ENCODE results near the gene ANGPTL8. TPM values are rescaled to one million over a fixed set of nuclear protein-coding genes. Genes with fewer than 3 reads are reported as not detected.

ANGPTL8 gene
- polyA plus RNA-seq, 2 donors, result 0.15 TPM; not detected in 1

DNA sequence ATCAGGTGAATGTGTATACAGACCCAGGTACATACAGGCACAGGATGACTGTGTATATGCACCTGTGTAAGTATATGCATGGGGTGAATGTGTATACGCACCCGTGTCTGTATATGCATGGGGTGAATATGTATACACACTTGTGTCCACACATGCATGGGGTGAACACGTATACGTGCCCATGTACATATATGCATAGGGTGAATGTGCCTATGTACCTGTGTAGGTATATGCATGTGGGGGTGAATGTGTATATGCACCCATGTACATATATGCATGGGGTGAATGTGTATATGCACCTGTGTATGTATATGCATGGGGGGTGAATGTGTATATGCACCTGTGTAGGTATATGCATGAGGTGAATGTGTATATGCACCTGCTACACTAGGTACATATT is 6.9 kb upstream of the ANGPTL8 start:
- WGBS, 2 donors, result 91 to 94% methylated on average over 4 of the region's 4 CpGs
- H3K27ac ChIP-seq (ENCODE audit: low read depth in 2 of 2, low read length in 1 of 2), result no peak overlapping the region
- no peak overlapping the region for H3K4me3 ChIP-seq (ENCODE audit: low read depth in 1 of 2, low read length in 2 of 2)
- H3K9me3 ChIP-seq (ENCODE audit: control insufficient read depth in 2 of 2, insufficient read depth in 1 of 2, low read depth in 1 of 2, low read length in 1 of 2), result no peaks in the 10 kb centered on the region
- peaks cover 19 to 39% of the 10 kb centered on the region in 2 donors for H3K36me3 ChIP-seq (ENCODE audit: control insufficient read depth in 2 of 2, insufficient read depth in 2 of 2, low read length in 1 of 2)
- no peaks in the 10 kb centered on the region for H3K27me3 ChIP-seq (ENCODE audit: control insufficient read depth in 1 of 2, insufficient read depth in 2 of 2, low read length in 2 of 2)
- H3K4me1 ChIP-seq (ENCODE audit: control insufficient read depth in 2 of 2, insufficient read depth in 2 of 2, low read length in 1 of 2), result no peaks in the 10 kb centered on the region

- peaks cover 19 to 40% of the 10 kb centered on the region in 2 donors for H3K36me3 ChIP-seq (ENCODE audit: control insufficient read depth in 2 of 2, insufficient read depth in 2 of 2, low read length in 1 of 2)
- 86 to 90% methylated on average over 15 of the region's 15 CpGs for WGBS, 2 donors
- H3K9me3 ChIP-seq (ENCODE audit: control insufficient read depth in 2 of 2, insufficient read depth in 1 of 2, low read depth in 1 of 2, low read length in 1 of 2), result no peaks in the 10 kb centered on the region
- H3K27ac ChIP-seq (ENCODE audit: low read depth in 2 of 2, low read length in 1 of 2), result no peak overlapping the region
- H3K4me3 ChIP-seq (ENCODE audit: low read depth in 1 of 2, low read length in 2 of 2), result no peak overlapping the region
- H3K27me3 ChIP-seq (ENCODE audit: control insufficient read depth in 1 of 2, insufficient read depth in 2 of 2, low read length in 2 of 2), result no peaks in the 10 kb centered on the region
- no peaks in the 10 kb centered on the region for H3K4me1 ChIP-seq (ENCODE audit: control insufficient read depth in 2 of 2, insufficient read depth in 2 of 2, low read length in 1 of 2)
Observed at GRCh38 chr19:11233073-11233472, 6.3 kb upstream of the ANGPTL8 start.

- WGBS, 2 donors, result 86 to 88% methylated on average over 5 of the region's 5 CpGs
- no peaks in the 10 kb centered on the region for H3K4me1 ChIP-seq (ENCODE audit: control insufficient read depth in 2 of 2, insufficient read depth in 2 of 2, low read length in 1 of 2)
- no peak overlapping the region for H3K4me3 ChIP-seq (ENCODE audit: low read depth in 1 of 2, low read length in 2 of 2)
- peaks cover 21 to 40% of the 10 kb centered on the region in 2 donors for H3K36me3 ChIP-seq (ENCODE audit: control insufficient read depth in 2 of 2, insufficient read depth in 2 of 2, low read length in 1 of 2)
- H3K9me3 ChIP-seq (ENCODE audit: control insufficient read depth in 2 of 2, insufficient read depth in 1 of 2, low read depth in 1 of 2, low read length in 1 of 2), result peaks cover 0 to 4% of the 10 kb centered on the region in 2 donors
- H3K27me3 ChIP-seq (ENCODE audit: control insufficient read depth in 1 of 2, insufficient read depth in 2 of 2, low read length in 2 of 2), result no peaks in the 10 kb centered on the region
- H3K27ac ChIP-seq (ENCODE audit: low read depth in 2 of 2, low read length in 1 of 2), result no peak overlapping the region
Observed at GRCh38 chr19:11234486-11235075, 4.8 kb upstream of the ANGPTL8 start.

DNA sequence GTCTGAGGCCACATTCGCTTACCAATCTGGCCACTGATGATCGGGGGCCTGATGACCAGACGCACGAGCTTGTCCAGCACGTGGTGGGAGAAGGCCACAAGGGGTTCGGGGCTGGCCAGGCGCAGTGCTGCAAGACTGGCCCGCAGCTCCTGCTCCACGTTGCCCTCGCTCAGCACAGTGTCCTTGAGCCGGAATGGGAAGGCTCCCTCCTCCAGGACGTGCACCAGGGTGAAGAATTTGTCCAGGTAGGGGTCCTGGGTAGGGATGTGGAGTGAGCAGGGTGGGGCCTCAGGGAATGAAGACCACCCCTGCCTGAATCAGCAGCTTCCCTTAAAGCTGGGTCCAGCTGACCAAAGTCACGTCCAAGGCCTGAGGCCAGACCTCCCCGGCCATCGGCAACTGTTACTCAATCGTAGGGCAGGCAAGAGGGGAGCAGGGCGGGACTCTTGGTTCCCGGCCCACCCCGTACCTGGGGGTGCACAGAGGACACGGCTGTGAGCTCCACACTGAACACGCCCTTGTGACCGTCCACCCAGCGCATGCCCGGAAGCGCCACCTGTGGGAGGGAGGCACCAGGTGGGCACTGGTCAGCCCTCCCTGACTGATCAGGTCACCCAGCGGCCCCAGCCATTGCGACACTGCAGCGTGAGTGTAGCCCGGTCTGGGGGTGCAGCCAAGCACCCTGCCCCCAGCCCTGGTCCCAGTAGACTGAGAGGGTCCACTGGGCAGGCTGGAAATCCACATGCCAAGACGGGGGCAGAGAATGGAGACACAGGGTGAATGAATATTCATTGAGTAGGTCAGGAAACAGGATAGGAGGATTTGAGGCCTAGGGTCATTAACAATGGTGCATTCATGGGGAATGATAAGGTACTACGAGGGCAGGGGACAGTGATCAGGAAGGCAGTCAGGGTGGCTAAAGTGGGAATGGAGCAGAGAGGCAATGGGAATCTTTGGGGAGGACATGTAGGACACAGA is 2.8 kb upstream of the ANGPTL8 start:
- Histone ChIP-seq H3K9me3 (ENCODE audit: control insufficient read depth in 2 of 2, insufficient read depth in 1 of 2, low read depth in 1 of 2, low read length in 1 of 2) (peaks cover 0 to 6% of the 10 kb centered on the region in 2 donors), H3K4me3 (ENCODE audit: low read depth in 1 of 2, low read length in 2 of 2) (no peak overlapping the region), H3K4me1 (ENCODE audit: control insufficient read depth in 2 of 2, insufficient read depth in 2 of 2, low read length in 1 of 2) (no peaks in the 10 kb centered on the region), H3K36me3 (ENCODE audit: control insufficient read depth in 2 of 2, insufficient read depth in 2 of 2, low read length in 1 of 2) (peaks cover 21 to 37% of the 10 kb centered on the region in 2 donors), H3K27me3 (ENCODE audit: control insufficient read depth in 1 of 2, insufficient read depth in 2 of 2, low read length in 2 of 2) (no peaks in the 10 kb centered on the region), H3K27ac (ENCODE audit: low read depth in 2 of 2, low read length in 1 of 2) (no peak overlapping the region)
- 91 to 92% methylated on average over 27 to 31 of the region's 31 CpGs for WGBS, 2 donors

GRCh38 chr19:11237321-11237720 is 2.1 kb upstream of the ANGPTL8 start:
- 81 to 94% methylated on average over 14 to 15 of the region's 15 CpGs for WGBS, 2 donors
- H3K9me3 ChIP-seq (ENCODE audit: control insufficient read depth in 2 of 2, insufficient read depth in 1 of 2, low read depth in 1 of 2, low read length in 1 of 2), result peaks cover 0 to 6% of the 10 kb centered on the region in 2 donors

GRCh38 chr19:11238041-11238440 is 1.4 kb upstream of the ANGPTL8 start:
- Histone ChIP-seq H3K27me3 (ENCODE audit: control insufficient read depth in 1 of 2, insufficient read depth in 2 of 2, low read length in 2 of 2) (no peaks in the 10 kb centered on the region), H3K4me3 (ENCODE audit: low read depth in 1 of 2, low read length in 2 of 2) (no peak overlapping the region), H3K9me3 (ENCODE audit: control insufficient read depth in 2 of 2, insufficient read depth in 1 of 2, low read depth in 1 of 2, low read length in 1 of 2) (peaks cover 0 to 8% of the 10 kb centered on the region in 2 donors), H3K27ac (ENCODE audit: low read depth in 2 of 2, low read length in 1 of 2) (no peak overlapping the region), H3K4me1 (ENCODE audit: control insufficient read depth in 2 of 2, insufficient read depth in 2 of 2, low read length in 1 of 2) (no peaks in the 10 kb centered on the region), H3K36me3 (ENCODE audit: control insufficient read depth in 2 of 2, insufficient read depth in 2 of 2, low read length in 1 of 2) (peaks cover 10 to 33% of the 10 kb centered on the region in 2 donors)
- WGBS, 2 donors, result 92 to 94% methylated on average over 11 of the region's 11 CpGs

More at GRCh38 chr19:11237321-11237720, 2.1 kb upstream of the ANGPTL8 start:
- Histone ChIP-seq H3K4me3 (ENCODE audit: low read depth in 1 of 2, low read length in 2 of 2) (no peak overlapping the region), H3K4me1 (ENCODE audit: control insufficient read depth in 2 of 2, insufficient read depth in 2 of 2, low read length in 1 of 2) (no peaks in the 10 kb centered on the region), H3K27me3 (ENCODE audit: control insufficient read depth in 1 of 2, insufficient read depth in 2 of 2, low read length in 2 of 2) (no peaks in the 10 kb centered on the region), H3K36me3 (ENCODE audit: control insufficient read depth in 2 of 2, insufficient read depth in 2 of 2, low read length in 1 of 2) (peaks cover 17 to 34% of the 10 kb centered on the region in 2 donors), H3K27ac (ENCODE audit: low read depth in 2 of 2, low read length in 1 of 2) (no peak overlapping the region)

GRCh38 chr19:11238781-11239376 is 540 bp upstream of the ANGPTL8 start:
- no peak overlapping the region for H3K4me3 ChIP-seq (ENCODE audit: low read depth in 1 of 2, low read length in 2 of 2)
- no peaks in the 10 kb centered on the region for H3K27me3 ChIP-seq (ENCODE audit: control insufficient read depth in 1 of 2, insufficient read depth in 2 of 2, low read length in 2 of 2)
- peaks cover 10 to 37% of the 10 kb centered on the region in 2 donors for H3K36me3 ChIP-seq (ENCODE audit: control insufficient read depth in 2 of 2, insufficient read depth in 2 of 2, low read length in 1 of 2)
- H3K9me3 ChIP-seq (ENCODE audit: control insufficient read depth in 2 of 2, insufficient read depth in 1 of 2, low read depth in 1 of 2, low read length in 1 of 2), result peaks cover 0 to 9% of the 10 kb centered on the region in 2 donors
- H3K27ac ChIP-seq (ENCODE audit: low read depth in 2 of 2, low read length in 1 of 2), result no peak overlapping the region
- WGBS, 2 donors, result 90 to 94% methylated on average over 6 of the region's 6 CpGs
- peaks cover 0 to 4% of the 10 kb centered on the region in 2 donors for H3K4me1 ChIP-seq (ENCODE audit: control insufficient read depth in 2 of 2, insufficient read depth in 2 of 2, low read length in 1 of 2)

GRCh38 chr19:11240008-11240444 is 607 bp downstream of the ANGPTL8 start:
- Histone ChIP-seq H3K4me3 (ENCODE audit: low read depth in 1 of 2, low read length in 2 of 2) (no peak overlapping the region), H3K4me1 (ENCODE audit: control insufficient read depth in 2 of 2, insufficient read depth in 2 of 2, low read length in 1 of 2) (peaks cover 0 to 4% of the 10 kb centered on the region in 2 donors), H3K36me3 (ENCODE audit: control insufficient read depth in 2 of 2, insufficient read depth in 2 of 2, low read length in 1 of 2) (peaks cover 10 to 40% of the 10 kb centered on the region in 2 donors), H3K9me3 (ENCODE audit: control insufficient read depth in 2 of 2, insufficient read depth in 1 of 2, low read depth in 1 of 2, low read length in 1 of 2) (peaks cover 0 to 9% of the 10 kb centered on the region in 2 donors), H3K27ac (ENCODE audit: low read depth in 2 of 2, low read length in 1 of 2) (no peak overlapping the region), H3K27me3 (ENCODE audit: control insufficient read depth in 1 of 2, insufficient read depth in 2 of 2, low read length in 2 of 2) (no peaks in the 10 kb centered on the region)
- WGBS, 2 donors, result 96 to 100% methylated on average over 8 of the region's 8 CpGs

DNA sequence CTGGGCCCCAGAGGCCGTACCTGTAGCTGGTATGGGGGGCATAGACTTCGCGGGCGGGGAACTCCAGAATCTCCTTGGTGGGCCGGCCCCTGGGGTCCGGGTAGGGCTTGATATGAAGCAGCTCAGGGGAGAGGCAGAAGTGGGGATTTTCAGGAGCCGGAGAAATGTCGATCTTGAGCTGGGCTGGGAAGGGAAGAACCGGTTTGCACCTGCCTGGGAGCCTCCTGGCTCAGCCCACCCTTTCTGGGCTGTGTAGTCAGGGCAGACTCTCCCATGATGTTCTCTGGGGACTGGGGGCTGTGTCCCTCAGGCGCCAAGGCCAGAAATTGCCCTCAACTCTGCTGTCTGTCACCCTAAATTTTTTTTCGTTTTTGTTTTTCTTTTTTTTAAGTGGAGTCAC is 2.6 kb downstream of the ANGPTL8 start:
- peaks cover 0 to 9% of the 10 kb centered on the region in 2 donors for H3K9me3 ChIP-seq (ENCODE audit: control insufficient read depth in 2 of 2, insufficient read depth in 1 of 2, low read depth in 1 of 2, low read length in 1 of 2)
- WGBS, 2 donors, result 83 to 84% methylated on average over 11 of the region's 11 CpGs
- peaks cover 0 to 4% of the 10 kb centered on the region in 2 donors for H3K4me1 ChIP-seq (ENCODE audit: control insufficient read depth in 2 of 2, insufficient read depth in 2 of 2, low read length in 1 of 2)
- H3K27me3 ChIP-seq (ENCODE audit: control insufficient read depth in 1 of 2, insufficient read depth in 2 of 2, low read length in 2 of 2), result no peaks in the 10 kb centered on the region
- H3K27ac ChIP-seq (ENCODE audit: low read depth in 2 of 2, low read length in 1 of 2), result no peak overlapping the region
- no peak overlapping the region for H3K4me3 ChIP-seq (ENCODE audit: low read depth in 1 of 2, low read length in 2 of 2)
- peaks cover 7 to 40% of the 10 kb centered on the region in 2 donors for H3K36me3 ChIP-seq (ENCODE audit: control insufficient read depth in 2 of 2, insufficient read depth in 2 of 2, low read length in 1 of 2)
